HepG2 (cell line): ENCODE measurements around the gene MC5R. TPM values are rescaled to one million over a fixed set of nuclear protein-coding genes. Genes with fewer than 3 reads are reported as not detected.

Source experiments
- ERF ChIP-seq: IDR thresholded peaks from 2 replicates; pipeline ENCODE4 v1.6.1; 2018; ENCODE audit warnings: missing biosample characterization, missing genetic modification reagents
- GZF1 ChIP-seq: sonication (generic); formaldehyde crosslinking; IDR thresholded peaks from 2 replicates; pipeline ENCODE4 v1.5.1; 2020; ENCODE audit warnings: mild to moderate bottlenecking, missing genetic modification reagents
- KDM5B ChIP-seq: sonication (generic); formaldehyde crosslinking; IDR thresholded peaks from 2 replicates; pipeline ENCODE4 v1.4.0; 2020; ENCODE audit warnings: missing genetic modification reagents, mild to moderate bottlenecking, borderline replicate concordance
- LCORL ChIP-seq, 2 experiments: fragments of 450-650 bp in 1 of 2; sonication (generic) in 1 of 2; formaldehyde crosslinking in 1 of 2; IDR thresholded peaks; 2 replicates each; pipeline versions ENCODE4 v1.5.0 to v1.6.1; 2017 to 2020; ENCODE audit warnings: antibody characterized with exemption in 1 of 2, missing genetic modification reagents in 1 of 2
- NFE2 ChIP-seq: sonication (generic); formaldehyde crosslinking; IDR thresholded peaks from 2 replicates; pipeline ENCODE4 v1.4.0; 2020; ENCODE audit warnings: missing genetic modification reagents
- PHF21A ChIP-seq: sonication (generic); formaldehyde crosslinking; IDR thresholded peaks from 2 replicates; pipeline ENCODE4 v1.5.0; 2020; ENCODE audit warnings: mild to moderate bottlenecking, missing genetic modification reagents
- POGZ ChIP-seq: sonication (generic); formaldehyde crosslinking; IDR thresholded peaks from 2 replicates; pipeline ENCODE4 v1.4.0; 2020; ENCODE audit warnings: mild to moderate bottlenecking, missing genetic modification reagents
- RFXANK ChIP-seq: IDR thresholded peaks from 2 replicates; pipeline ENCODE4 v1.6.1; 2016
- TEAD2 ChIP-seq: sonication (generic); formaldehyde crosslinking; IDR thresholded peaks from 2 replicates; pipeline ENCODE4 v1.9.0; 2021; ENCODE audit warnings: missing genetic modification reagents
- ZNF569 ChIP-seq: sonication (generic); formaldehyde crosslinking; IDR thresholded peaks from 2 replicates; pipeline ENCODE4 v1.5.0; 2020; ENCODE audit warnings: mild to moderate bottlenecking, missing genetic modification reagents, moderate library complexity, borderline replicate concordance
- ZNF724P ChIP-seq: sonication (generic); formaldehyde crosslinking; IDR thresholded peaks from 2 replicates; pipeline ENCODE4 v1.8.0; 2022; ENCODE audit warnings: missing genetic modification reagents, borderline replicate concordance
- polyA plus RNA-seq, 8 experiments: library from polyadenylated mRNA; depleted of rRNA in 3 of 8; stranded (reverse) in 7 of 8; unstranded in 1 of 8; fragments of >200 nt; fragmentation: Illumina TruSeq in 4 of 8; extraction: Trizol in 4 of 8; gene quantifications; 2 replicates each; pipeline versions ENCODE4 v1.2.1 to v1.2.3, GENCODE V29; 2011 to 2016; ENCODE audit warnings: low read depth in 4 of 8, missing spikeins in 1 of 8, mixed read lengths in 1 of 8; ENCODE audit not compliant: insufficient read depth in 1 of 8
- total RNA-seq, 5 experiments: library from RNA; depleted of rRNA; stranded (reverse); fragments of >200 nt; fragmentation: Illumina TruSeq; extraction: Trizol; gene quantifications; 2 replicates each; pipeline ENCODE4 v1.2.3, GENCODE V29; 2016; ENCODE audit warnings: low read depth in 1 of 5
- TF ChIP-seq, protein P1 (sequence below): sonication (generic); formaldehyde crosslinking; IDR thresholded peaks from 2 replicates; pipeline ENCODE4 v1.8.1; 2023; ENCODE audit warnings: mild to moderate bottlenecking, moderate library complexity, missing genetic modification reagents
- TF ChIP-seq, protein P2 (sequence below): sonication (generic); formaldehyde crosslinking; IDR thresholded peaks from 2 replicates; pipeline ENCODE4 v1.5.0; 2020; ENCODE audit warnings: mild to moderate bottlenecking, missing genetic modification reagents
- TF ChIP-seq, protein P3 (sequence below): sonication (generic); formaldehyde crosslinking; IDR thresholded peaks from 2 replicates; pipeline ENCODE4 v1.4.0; 2020; ENCODE audit warnings: missing genetic modification reagents
- TF ChIP-seq, protein P4 (sequence below): sonication (generic); formaldehyde crosslinking; IDR thresholded peaks from 2 replicates; pipeline ENCODE4 v1.5.0; 2020; ENCODE audit warnings: mild to moderate bottlenecking, missing genetic modification reagents, moderate library complexity
- TF ChIP-seq, protein P5 (sequence below): sonication (generic); formaldehyde crosslinking; IDR thresholded peaks from 2 replicates; pipeline ENCODE4 v1.4.0; 2020; ENCODE audit warnings: missing genetic modification reagents
- TF ChIP-seq, protein P6 (sequence below): sonication (generic); formaldehyde crosslinking; IDR thresholded peaks from 2 replicates; pipeline ENCODE4 v1.4.0; 2020; ENCODE audit warnings: missing genetic modification reagents

Gene MC5R
- total and polyA plus RNA-seq, 2 of the 13 experiments (the other 11 are each of a cell fraction or from before 2014, with no cell fraction given), result not detected

DNA sequence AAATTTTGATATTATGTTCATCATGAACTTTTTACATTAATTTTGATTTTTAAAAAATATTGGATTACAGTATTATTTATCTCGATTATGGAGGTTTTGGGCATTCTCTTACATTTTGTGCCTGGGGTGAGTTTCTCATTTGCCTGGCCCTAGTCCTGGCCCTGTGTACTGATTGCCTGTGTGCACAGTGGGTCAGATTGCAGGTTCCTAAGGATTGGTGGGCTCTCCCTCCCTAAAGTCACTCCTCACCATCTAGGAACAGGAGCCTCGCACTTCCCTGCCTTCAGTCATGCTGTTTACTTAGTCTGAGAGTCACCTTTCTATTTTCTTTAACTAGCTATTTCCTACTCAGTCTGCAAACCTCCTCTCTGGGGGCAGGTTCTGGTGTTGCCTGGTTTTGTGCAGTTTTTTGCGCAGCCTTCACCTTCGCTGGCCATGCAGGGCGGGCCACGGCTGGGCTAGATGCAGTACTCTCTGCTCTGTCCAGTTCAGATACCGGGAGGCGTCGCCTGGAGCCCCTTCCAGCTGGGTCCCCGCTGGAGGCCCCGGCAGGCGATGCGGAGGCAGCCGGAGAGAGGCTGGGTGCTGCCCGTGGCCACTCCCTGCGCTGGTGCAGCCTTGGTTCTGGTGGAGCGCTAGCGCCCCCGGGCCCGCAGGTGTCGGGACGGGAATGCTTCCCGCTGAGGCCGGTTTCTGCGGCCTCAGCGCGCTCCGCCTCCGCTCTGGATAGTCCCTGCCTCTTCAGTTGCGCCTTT is 23.3 kb upstream of the MC5R start (continued):
- TF ChIP-seq GZF1, result no peak
- no peak for TF ChIP-seq RFXANK
- peak; percentile 57; the same call in 1 of the 2 replicates for TF ChIP-seq KDM5B
- TF ChIP-seq NFE2 (CRISPR knock-in tag), result no peak
- no peak for TF ChIP-seq ZNF724P (CRISPR knock-in tag)
- TF ChIP-seq, protein P1, sequence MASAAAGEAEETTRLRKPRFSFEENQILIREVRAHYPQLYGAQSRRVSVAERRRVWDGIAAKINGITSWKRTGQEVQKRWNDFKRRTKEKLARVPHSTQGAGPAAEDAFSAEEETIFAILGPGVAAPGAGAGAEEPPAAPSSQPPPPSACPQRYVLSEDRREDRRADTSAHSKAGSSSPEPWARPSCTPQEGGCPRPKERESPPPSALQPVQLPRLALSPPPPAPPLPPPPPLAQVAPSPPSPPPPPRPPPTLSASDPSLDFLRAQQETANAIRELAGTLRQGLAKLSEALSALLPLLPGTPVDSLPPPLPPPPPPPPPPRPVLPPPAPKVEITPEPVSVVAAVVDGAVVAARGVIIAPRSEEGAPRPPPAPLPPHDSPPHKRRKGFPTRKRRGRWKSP (CRISPR knock-in tag), result peak; percentile 98
- TF ChIP-seq, protein P2, sequence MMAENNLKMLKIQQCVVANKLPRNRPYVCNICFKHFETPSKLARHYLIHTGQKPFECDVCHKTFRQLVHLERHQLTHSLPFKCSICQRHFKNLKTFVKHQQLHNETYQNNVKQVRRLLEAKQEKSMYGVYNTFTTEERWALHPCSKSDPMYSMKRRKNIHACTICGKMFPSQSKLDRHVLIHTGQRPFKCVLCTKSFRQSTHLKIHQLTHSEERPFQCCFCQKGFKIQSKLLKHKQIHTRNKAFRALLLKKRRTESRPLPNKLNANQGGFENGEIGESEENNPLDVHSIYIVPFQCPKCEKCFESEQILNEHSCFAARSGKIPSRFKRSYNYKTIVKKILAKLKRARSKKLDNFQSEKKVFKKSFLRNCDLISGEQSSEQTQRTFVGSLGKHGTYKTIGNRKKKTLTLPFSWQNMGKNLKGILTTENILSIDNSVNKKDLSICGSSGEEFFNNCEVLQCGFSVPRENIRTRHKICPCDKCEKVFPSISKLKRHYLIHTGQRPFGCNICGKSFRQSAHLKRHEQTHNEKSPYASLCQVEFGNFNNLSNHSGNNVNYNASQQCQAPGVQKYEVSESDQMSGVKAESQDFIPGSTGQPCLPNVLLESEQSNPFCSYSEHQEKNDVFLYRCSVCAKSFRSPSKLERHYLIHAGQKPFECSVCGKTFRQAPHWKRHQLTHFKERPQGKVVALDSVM (CRISPR knock-in tag), result peak; percentile 97
- TF ChIP-seq, protein P3, sequence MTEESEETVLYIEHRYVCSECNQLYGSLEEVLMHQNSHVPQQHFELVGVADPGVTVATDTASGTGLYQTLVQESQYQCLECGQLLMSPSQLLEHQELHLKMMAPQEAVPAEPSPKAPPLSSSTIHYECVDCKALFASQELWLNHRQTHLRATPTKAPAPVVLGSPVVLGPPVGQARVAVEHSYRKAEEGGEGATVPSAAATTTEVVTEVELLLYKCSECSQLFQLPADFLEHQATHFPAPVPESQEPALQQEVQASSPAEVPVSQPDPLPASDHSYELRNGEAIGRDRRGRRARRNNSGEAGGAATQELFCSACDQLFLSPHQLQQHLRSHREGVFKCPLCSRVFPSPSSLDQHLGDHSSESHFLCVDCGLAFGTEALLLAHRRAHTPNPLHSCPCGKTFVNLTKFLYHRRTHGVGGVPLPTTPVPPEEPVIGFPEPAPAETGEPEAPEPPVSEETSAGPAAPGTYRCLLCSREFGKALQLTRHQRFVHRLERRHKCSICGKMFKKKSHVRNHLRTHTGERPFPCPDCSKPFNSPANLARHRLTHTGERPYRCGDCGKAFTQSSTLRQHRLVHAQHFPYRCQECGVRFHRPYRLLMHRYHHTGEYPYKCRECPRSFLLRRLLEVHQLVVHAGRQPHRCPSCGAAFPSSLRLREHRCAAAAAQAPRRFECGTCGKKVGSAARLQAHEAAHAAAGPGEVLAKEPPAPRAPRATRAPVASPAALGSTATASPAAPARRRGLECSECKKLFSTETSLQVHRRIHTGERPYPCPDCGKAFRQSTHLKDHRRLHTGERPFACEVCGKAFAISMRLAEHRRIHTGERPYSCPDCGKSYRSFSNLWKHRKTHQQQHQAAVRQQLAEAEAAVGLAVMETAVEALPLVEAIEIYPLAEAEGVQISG (CRISPR knock-in tag), result peak; percentile 64
- TF ChIP-seq, protein P4, sequence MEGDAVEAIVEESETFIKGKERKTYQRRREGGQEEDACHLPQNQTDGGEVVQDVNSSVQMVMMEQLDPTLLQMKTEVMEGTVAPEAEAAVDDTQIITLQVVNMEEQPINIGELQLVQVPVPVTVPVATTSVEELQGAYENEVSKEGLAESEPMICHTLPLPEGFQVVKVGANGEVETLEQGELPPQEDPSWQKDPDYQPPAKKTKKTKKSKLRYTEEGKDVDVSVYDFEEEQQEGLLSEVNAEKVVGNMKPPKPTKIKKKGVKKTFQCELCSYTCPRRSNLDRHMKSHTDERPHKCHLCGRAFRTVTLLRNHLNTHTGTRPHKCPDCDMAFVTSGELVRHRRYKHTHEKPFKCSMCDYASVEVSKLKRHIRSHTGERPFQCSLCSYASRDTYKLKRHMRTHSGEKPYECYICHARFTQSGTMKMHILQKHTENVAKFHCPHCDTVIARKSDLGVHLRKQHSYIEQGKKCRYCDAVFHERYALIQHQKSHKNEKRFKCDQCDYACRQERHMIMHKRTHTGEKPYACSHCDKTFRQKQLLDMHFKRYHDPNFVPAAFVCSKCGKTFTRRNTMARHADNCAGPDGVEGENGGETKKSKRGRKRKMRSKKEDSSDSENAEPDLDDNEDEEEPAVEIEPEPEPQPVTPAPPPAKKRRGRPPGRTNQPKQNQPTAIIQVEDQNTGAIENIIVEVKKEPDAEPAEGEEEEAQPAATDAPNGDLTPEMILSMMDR (CRISPR knock-in tag), result peak; percentile 91
- no peak for TF ChIP-seq LCORL (IDR thresholded peaks at IDR 0.05)
- TF ChIP-seq LCORL (CRISPR knock-in tag; IDR thresholded peaks at IDR 0.05), result peak; percentile 83
- TF ChIP-seq ZNF569 (CRISPR knock-in tag), result no peak
- TF ChIP-seq, protein P5, sequence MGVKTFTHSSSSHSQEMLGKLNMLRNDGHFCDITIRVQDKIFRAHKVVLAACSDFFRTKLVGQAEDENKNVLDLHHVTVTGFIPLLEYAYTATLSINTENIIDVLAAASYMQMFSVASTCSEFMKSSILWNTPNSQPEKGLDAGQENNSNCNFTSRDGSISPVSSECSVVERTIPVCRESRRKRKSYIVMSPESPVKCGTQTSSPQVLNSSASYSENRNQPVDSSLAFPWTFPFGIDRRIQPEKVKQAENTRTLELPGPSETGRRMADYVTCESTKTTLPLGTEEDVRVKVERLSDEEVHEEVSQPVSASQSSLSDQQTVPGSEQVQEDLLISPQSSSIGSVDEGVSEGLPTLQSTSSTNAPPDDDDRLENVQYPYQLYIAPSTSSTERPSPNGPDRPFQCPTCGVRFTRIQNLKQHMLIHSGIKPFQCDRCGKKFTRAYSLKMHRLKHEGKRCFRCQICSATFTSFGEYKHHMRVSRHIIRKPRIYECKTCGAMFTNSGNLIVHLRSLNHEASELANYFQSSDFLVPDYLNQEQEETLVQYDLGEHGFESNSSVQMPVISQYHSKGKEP (CRISPR knock-in tag), result no peak
- TF ChIP-seq, protein P6, sequence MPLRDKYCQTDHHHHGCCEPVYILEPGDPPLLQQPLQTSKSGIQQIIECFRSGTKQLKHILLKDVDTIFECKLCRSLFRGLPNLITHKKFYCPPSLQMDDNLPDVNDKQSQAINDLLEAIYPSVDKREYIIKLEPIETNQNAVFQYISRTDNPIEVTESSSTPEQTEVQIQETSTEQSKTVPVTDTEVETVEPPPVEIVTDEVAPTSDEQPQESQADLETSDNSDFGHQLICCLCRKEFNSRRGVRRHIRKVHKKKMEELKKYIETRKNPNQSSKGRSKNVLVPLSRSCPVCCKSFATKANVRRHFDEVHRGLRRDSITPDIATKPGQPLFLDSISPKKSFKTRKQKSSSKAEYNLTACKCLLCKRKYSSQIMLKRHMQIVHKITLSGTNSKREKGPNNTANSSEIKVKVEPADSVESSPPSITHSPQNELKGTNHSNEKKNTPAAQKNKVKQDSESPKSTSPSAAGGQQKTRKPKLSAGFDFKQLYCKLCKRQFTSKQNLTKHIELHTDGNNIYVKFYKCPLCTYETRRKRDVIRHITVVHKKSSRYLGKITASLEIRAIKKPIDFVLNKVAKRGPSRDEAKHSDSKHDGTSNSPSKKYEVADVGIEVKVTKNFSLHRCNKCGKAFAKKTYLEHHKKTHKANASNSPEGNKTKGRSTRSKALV (CRISPR knock-in tag), result peak; percentile 96; the same call in 1 of the 2 replicates
- peak; percentile 24; the same call in 1 of the 2 replicates for TF ChIP-seq PHF21A (CRISPR knock-in tag)
- peak; percentile 84 for TF ChIP-seq POGZ
- TF ChIP-seq TEAD2, result no peak
- TF ChIP-seq ERF (CRISPR knock-in tag), result 0 out of 2 replicates have a peak, but pooled peaks have one; percentile 21
